PC-3 (cell line): ENCODE data around the gene IL4I1. TPM values are rescaled to one million over a fixed set of nuclear protein-coding genes. Genes with fewer than 3 reads are reported as not detected.
A peak's percentile ranks its signal among the peaks of the same experiment; 100 is the strongest.

ENCODE experiments used
- ATAC-seq: fragments of 200-7000 bp; cut with Tn5 transposase; 2 replicates; pipeline ENCODE4 v1.9.1; 2020; ENCODE audit warnings: mild to moderate bottlenecking, moderate library complexity
- BruUV-seq: library from RNA; stranded (reverse); fragments of 400-500 nt; replicated peaks from 2 replicates; lab custom pipeline; 2021; lab: Mats Ljungman, UMichigan
- CTCF ChIA-PET: fragments of 300-600 bp; sonication (Branson Sonifier 250); formaldehyde crosslinking; loops from one replicate; lab custom pipeline; 2022; ENCODE audit warnings: antibody characterized with exemption; lab: Charles Lee
- POLR2A ChIA-PET: fragments of 300-600 bp; sonication (Branson Sonifier 250); formaldehyde crosslinking; loops from one replicate; lab custom pipeline; 2022; ENCODE audit warnings: antibody characterized with exemption; ENCODE audit not compliant: unreplicated experiment; lab: Charles Lee
- DNase-seq: peaks from one replicate; pipeline ENCODE4 v3.0.0-alpha.2; 2015
- H2AFZ ChIP-seq: fragments of 300-600 bp; sonication (generic); 2 replicates; pipeline ENCODE4 v1.6.0; 2016; ENCODE audit warnings: antibody characterized with exemption, low read length
- H3F3A ChIP-seq: fragments of 300-600 bp; sonication (generic); one replicate; pipeline ENCODE4 v1.6.0; 2017; ENCODE audit warnings: antibody characterized with exemption, low read length, control low read depth, mild to moderate bottlenecking; ENCODE audit not compliant: unreplicated experiment
- H3K27ac ChIP-seq: fragments of 300-600 bp; sonication (generic); 2 replicates; pipeline ENCODE4 v1.5.1; 2016; ENCODE audit warnings: mild to moderate bottlenecking, low read length
- H3K27me3 ChIP-seq: fragments of 300-600 bp; sonication (generic); 2 replicates; pipeline ENCODE4 v1.6.1; 2016; ENCODE audit warnings: low read length, mixed read lengths
- H3K36me3 ChIP-seq: fragments of 300-600 bp; sonication (generic); 2 replicates; pipeline ENCODE4 v1.6.1; 2016; ENCODE audit warnings: low read depth, mixed run types, low read length, mixed read lengths
- H3K4me1 ChIP-seq: fragments of 300-600 bp; sonication (generic); 2 replicates; pipeline ENCODE4 v1.5.1; 2016; ENCODE audit warnings: low read length; ENCODE audit not compliant: insufficient read depth
- H3K4me2 ChIP-seq: fragments of 300-600 bp; sonication (generic); 2 replicates; pipeline ENCODE4 v1.6.0; 2016; ENCODE audit warnings: low read length
- H3K4me3 ChIP-seq: fragments of 300-600 bp; sonication (generic); 2 replicates; pipeline ENCODE4 v1.5.1; 2016; ENCODE audit warnings: mild to moderate bottlenecking, low read length, mixed read lengths
- H3K79me2 ChIP-seq: fragments of 300-600 bp; sonication (generic); 2 replicates; pipeline ENCODE4 v1.6.1; 2017; ENCODE audit warnings: low read length, mixed read lengths
- H3K9ac ChIP-seq: fragments of 300-600 bp; sonication (generic); 2 replicates; pipeline ENCODE4 v1.6.0; 2016; ENCODE audit warnings: mild to moderate bottlenecking, low read length
- H3K9me2 ChIP-seq: fragments of 300-600 bp; sonication (generic); replicated peaks from 2 replicates; pipeline ENCODE4 v1.6.1; 2016; ENCODE audit warnings: mixed run types, low read length, mixed read lengths
- H3K9me3 ChIP-seq: fragments of 300-600 bp; sonication (generic); 2 replicates; pipeline ENCODE4 v1.6.1; 2016; ENCODE audit warnings: low read length, mixed read lengths
- H4K20me1 ChIP-seq: fragments of 300-600 bp; sonication (generic); 2 replicates; pipeline ENCODE4 v1.6.1; 2016; ENCODE audit warnings: low read length, mixed read lengths
- CTCF ChIP-seq: fragments of 300-600 bp; sonication (generic); conservative IDR thresholded peaks from 2 replicates; pipeline ENCODE4 v1.5.1; 2017; ENCODE audit warnings: antibody characterized with exemption, low read depth, mild to moderate bottlenecking, low read length
- EZH2 ChIP-seq: fragments of 300-600 bp; sonication (generic); IDR thresholded peaks from one replicate; pipeline ENCODE4 v1.6.1; 2017; ENCODE audit warnings: antibody characterized with exemption, mild to moderate bottlenecking, low read length; ENCODE audit not compliant: unreplicated experiment
- EZH2phosphoT487 ChIP-seq: fragments of 300-600 bp; sonication (generic); IDR thresholded peaks from 2 replicates; pipeline ENCODE4 v1.6.1; 2018; ENCODE audit warnings: mild to moderate bottlenecking, antibody characterized with exemption, low read length, borderline replicate concordance
- intact Hi-C: fragments of 100-400 bp; cut with micrococcal nuclease; formaldehyde crosslinking; loops from 2 replicates; pipeline ENCODE4 v1.9.0; 2023
- total RNA-seq: library from RNA; depleted of rRNA; stranded (reverse); fragments of >200 nt; gene quantifications from 2 replicates; pipeline ENCODE4 v1.2.3, GENCODE V29; 2014

IL4I1 gene
- total RNA-seq, 1 experiment from 2014 or later, result 2.2 TPM

GRCh38 chr19:49929611-49930482 is 33.2 kb upstream of the IL4I1 start:
- H3K27me3 ChIP-seq, result no peaks in the 10 kb centered on the region
- TF ChIP-seq EZH2phosphoT487, result no peak
- no peak for TF ChIP-seq CTCF
- TF ChIP-seq EZH2, result no peak
- peak; percentile 98 for DNase-seq
- peaks cover 17% of the 10 kb centered on the region; the same call in 1 of the 2 replicates for H4K20me1 ChIP-seq
- H3K9me2 ChIP-seq, result no peaks in the 10 kb centered on the region
- H3K4me3 ChIP-seq, result peak overlapping the region; percentile 81
- H3F3A ChIP-seq, result peaks cover 12% of the 10 kb centered on the region
- H3K79me2 ChIP-seq, result peaks cover 66% of the 10 kb centered on the region
- intact Hi-C loops, result loop anchor here (1.0 to 10.0 kb wide), 2 partner anchors 52 to 95 kb away; partner anchors contain the start of genes VRK3 and ZNF473
- peak overlapping the region; percentile 84 for H2AFZ ChIP-seq
- H3K36me3 ChIP-seq, result peaks cover 41% of the 10 kb centered on the region
- peaks cover 59% of the 10 kb centered on the region for H3K4me1 ChIP-seq
- peak overlapping the region; percentile 98 for H3K9ac ChIP-seq
- H3K9me3 ChIP-seq, result no peaks in the 10 kb centered on the region
- POLR2A ChIA-PET, result interaction anchor here (0.5 to 0.6 kb wide), 6 partner anchors 21 to 1437 kb away, joined by 3 to 5 read pairs (median 4); no protein-coding TSS in a partner anchor
- H3K4me2 ChIP-seq, result peak overlapping the region; percentile 91
- ATAC-seq, result peak; percentile 74
- BruUV-seq, result no TSS peak
- peak overlapping the region; percentile 92 for H3K27ac ChIP-seq
- CTCF ChIA-PET, result no interaction called here

- peak within 1 kb of the TSS; percentile 91 for H3K4me2 ChIP-seq
- CTCF ChIA-PET, result no interaction called here
- H3K27ac ChIP-seq, result peak within 1 kb of the TSS; percentile 92
- POLR2A ChIA-PET, result interaction anchor here (0.5 to 0.6 kb wide), 3 partner anchors 220 to 1426 kb away, joined by 3 to 5 read pairs (median 3); no protein-coding TSS in a partner anchor
- ATAC-seq (peak; percentile 45), DNase-seq (peak; percentile 90)
- no peaks in the 10 kb centered on the region for H3K9me3 ChIP-seq
- no peaks in the 10 kb centered on the region for H3K27me3 ChIP-seq
- peak within 1 kb of the TSS; percentile 98 for H3K9ac ChIP-seq
- H3K79me2 ChIP-seq, result peaks cover 73% of the 10 kb centered on the region
- H4K20me1 ChIP-seq, result peaks cover 24% of the 10 kb centered on the region
- H3K9me2 ChIP-seq, result no peaks in the 10 kb centered on the region
- BruUV-seq, result TSS peak; percentile 79
- H3F3A ChIP-seq, result peaks cover 12% of the 10 kb centered on the region
- H3K36me3 ChIP-seq, result peaks cover 48% of the 10 kb centered on the region
- H3K4me1 ChIP-seq, result peaks cover 59% of the 10 kb centered on the region
- intact Hi-C loops, result loop anchor here (1.0 kb wide), 1 partner anchor 51 kb away; no protein-coding TSS in a partner anchor
- H3K4me3 ChIP-seq, result peak within 1 kb of the TSS; percentile 81
- H2AFZ ChIP-seq, result peak within 1 kb of the TSS; percentile 84
- TF ChIP-seq EZH2phosphoT487 (no peak), CTCF (no peak), EZH2 (no peak)
These were observed 32.5 kb upstream of the IL4I1 start, which contains the start of the genes ATF5 and NUP62 for GRCh38 chr19:49929121-49929610. ATF5 (plus strand) TSS chr19:49929205; CDS start chr19:49930851, 1,646 bp downstream. NUP62 (minus strand) TSS chr19:49929504; CDS start chr19:49909807, 19,697 bp downstream.
